GM21526 (cell line): ENCODE results near the gene DIS3L2.
"Not testable (repeated sequence)": the region's sequence is repeated elsewhere in the genome, so short reads cannot be mapped to it uniquely, and the experiment has no call there.

Source experiments
- ATAC-seq: cut with Tn5 transposase; IDR thresholded peaks from one replicate; pipeline ENCODE4 v1.9.1; 2021; ENCODE audit warnings: moderate library complexity; ENCODE audit not compliant: unreplicated experiment, low FRiP score

DIS3L2 gene

GRCh38 chr2:232376713-232377112 is 415.2 kb downstream of the DIS3L2 start:
- no peak for ATAC-seq

DNA sequence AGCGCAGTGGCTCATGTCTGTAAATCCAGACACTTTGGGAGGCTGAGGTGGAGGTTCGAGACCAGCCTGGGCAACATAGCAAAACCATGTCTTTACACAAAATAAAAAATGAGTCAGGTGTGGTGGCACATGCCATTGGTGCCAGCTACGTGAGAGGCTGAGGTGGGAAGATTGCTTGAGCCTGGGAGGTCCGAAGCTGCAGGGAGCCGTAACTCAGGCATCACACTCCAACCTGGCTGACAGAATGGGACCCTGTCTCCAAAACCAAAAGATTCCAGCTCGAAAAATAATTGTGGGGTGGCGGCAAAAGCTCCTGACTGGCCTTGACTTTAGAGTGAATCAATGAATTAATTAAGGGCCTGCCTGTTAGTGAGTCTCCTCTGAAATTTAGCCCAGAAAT is 415.8 kb downstream of the DIS3L2 start:
- no peak for ATAC-seq

DNA sequence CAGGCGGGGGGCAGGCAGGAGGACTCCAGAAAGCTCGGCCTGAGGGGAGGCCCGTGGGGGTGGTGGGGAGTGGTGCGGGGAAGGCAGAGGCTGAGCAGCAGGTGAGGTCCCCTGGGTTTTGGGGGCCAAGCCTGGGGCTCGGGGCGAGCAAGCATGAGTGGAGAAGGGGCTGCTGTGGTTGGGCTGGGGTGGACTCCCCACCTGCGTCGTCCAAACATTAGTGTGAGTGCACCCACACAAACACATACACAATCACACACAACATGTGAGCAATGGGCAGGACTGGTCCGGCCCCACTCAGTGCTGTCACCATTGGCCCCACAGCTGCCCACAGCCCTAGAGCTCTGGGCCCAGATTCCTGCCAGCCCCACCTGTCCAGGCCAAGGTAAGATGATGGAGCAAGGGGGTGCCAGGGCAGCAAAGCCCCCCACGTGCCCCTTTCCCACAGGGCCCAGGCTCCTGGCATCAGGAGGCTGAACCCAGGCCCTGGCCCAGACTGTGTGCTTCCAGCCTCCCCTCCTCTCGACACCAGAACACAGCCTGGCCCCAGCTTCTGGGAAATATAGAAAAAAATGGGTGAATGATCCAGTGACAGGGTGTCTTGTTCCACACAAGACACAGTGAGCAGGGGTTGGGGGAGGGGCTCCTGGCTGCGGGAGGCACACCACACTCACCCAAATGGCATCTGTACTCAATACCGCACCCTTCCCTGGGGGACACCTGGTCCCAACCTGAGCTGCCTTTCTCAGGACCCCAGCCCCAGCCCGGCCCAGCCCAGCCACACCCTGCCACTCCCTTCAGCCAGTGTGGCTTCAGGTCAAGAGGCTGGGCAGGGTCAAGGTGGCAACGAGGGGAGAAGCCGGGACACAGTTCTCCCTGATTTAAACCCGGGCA is 416.6 kb downstream of the DIS3L2 start:
- no peak for ATAC-seq

DNA sequence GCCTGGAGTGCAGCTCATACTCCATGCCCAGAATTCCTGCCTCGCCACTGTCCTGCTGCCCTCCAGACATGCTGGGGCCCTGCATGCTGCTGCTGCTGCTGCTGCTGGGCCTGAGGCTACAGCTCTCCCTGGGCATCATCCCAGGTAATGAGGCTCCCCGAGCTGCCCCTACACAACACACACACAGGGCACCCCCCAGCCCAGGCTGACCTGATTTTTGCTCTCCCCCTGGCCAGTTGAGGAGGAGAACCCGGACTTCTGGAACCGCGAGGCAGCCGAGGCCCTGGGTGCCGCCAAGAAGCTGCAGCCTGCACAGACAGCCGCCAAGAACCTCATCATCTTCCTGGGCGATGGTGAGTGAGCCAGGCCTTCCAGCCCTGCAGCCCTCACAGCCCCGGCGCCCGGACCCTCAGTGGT is 417.2 kb downstream of the DIS3L2 start, which contains the start of gene ALPP:
Gene ALPP, plus strand, starts transcription at position 17 of the 417 bp plus-strand sequence. Its CDS starts 52 bp downstream, at position 69.
- ATAC-seq: not testable (repeated sequence)

DNA sequence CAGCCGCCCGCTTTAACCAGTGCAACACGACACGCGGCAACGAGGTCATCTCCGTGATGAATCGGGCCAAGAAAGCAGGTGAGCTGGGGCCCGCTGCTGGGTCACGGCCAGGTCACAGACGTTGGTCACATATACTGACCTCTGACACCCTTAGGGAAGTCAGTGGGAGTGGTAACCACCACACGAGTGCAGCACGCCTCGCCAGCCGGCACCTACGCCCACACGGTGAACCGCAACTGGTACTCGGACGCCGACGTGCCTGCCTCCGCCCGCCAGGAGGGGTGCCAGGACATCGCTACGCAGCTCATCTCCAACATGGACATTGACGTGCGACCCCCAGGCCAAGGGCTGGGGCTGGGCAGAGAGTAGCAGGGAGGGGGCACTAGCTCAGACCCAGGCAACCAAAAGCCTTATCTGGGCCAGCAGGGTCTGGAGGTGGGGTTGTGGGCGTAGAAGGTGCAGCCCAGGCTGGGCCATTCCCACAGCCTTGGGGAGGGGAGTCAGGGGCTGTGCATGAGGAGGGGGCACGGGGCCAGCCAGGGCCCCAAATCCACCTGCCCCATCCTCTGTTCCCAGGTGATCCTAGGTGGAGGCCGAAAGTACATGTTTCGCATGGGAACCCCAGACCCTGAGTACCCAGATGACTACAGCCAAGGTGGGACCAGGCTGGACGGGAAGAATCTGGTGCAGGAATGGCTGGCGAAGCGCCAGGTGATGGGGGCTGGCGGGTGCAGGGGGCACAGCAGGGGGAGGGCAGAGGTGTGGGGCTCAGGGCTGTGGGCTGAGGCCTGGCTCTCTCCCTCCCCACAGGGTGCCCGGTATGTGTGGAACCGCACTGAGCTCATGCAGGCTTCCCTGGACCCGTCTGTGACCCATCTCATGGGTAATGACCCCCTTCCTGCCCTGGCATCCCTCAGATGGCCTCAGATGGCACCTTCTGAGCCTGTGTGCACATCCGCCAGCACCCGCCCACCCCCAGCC is 418.4 kb downstream of the DIS3L2 start:
- ATAC-seq: not testable (repeated sequence)

DNA sequence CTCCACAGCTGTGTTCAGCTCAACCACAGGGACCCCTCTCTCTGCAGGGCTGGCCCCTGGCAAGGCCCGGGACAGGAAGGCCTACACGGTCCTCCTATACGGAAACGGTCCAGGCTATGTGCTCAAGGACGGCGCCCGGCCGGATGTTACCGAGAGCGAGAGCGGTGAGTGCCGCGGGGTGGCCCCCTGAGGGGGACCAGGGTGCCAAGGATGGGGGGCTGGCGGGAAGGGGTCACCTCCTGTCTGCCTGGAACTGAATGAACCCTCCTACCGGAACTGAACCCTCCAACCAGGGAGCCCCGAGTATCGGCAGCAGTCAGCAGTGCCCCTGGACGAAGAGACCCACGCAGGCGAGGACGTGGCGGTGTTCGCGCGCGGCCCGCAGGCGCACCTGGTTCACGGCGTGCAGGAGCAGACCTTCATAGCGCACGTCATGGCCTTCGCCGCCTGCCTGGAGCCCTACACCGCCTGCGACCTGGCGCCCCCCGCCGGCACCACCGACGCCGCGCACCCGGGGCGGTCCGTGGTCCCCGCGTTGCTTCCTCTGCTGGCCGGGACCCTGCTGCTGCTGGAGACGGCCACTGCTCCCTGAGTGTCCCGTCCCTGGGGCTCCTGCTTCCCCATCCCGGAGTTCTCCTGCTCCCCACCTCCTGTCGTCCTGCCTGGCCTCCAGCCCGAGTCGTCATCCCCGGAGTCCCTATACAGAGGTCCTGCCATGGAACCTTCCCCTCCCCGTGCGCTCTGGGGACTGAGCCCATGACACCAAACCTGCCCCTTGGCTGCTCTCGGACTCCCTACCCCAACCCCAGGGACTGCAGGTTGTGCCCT is 419.9 kb downstream of the DIS3L2 start:
- ATAC-seq: not testable (repeated sequence)

DNA sequence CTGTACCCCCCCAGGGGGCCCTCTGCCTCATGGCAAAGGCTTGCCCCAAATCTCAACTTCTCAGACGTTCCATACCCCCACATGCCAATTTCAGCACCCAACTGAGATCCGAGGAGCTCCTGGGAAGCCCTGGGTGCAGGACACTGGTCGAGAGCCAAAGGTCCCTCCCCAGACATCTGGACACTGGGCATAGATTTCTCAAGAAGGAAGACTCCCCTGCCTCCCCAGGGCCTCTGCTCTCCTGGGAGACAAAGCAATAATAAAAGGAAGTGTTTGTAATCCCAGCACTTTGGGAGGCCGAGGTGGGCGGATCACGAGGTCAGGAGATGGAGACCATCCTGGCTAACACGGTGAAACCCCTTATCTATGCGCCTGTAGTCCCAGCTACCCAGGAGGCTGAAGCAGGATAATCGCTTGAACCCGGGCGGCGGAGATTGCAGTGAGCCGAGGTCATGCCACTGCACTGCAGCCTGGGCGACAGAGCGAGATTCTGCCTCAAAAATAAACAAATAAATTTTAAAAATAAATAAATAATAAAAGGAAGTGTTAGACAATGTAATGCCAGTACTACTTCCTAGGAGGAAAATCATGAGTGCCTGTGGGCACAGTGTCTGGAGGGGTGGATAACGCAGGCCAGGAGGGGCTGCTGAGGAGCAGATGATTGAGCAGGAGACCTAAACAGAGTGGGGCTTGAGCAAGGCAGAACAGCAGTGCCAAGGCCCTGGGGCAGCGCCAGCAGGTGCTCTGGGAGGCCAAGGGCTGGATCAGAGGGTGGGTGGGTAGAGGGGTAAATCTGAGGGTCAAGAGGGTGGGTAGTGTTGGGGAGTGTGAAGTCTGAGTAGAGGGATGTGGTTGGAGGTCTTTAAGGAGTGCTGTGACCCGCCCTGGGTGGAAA is 421.1 kb downstream of the DIS3L2 start:
- no peak for ATAC-seq

- no peak for ATAC-seq
Measured at GRCh38 chr2:232384466-232384865, 423.0 kb downstream of the DIS3L2 start.

DNA sequence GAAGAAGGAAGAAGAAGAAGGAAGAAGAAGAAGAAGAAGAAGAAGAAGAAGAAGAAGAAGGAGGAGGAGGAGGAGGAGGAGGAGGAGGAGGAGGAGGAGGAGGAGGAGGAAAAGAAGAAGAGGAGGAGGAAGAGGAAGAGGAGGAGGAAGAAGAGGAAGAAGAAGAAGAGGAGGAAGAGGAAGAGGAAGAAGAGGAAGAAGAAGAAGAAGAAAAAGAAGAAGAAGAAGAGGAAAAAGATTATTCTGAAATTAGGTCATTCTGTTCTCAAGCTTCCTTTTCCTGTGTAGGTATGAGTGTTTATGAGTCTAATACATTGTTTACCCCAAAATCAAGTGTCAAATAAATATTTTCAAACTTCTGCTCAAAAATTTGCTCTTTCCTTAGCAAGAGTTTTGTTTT is 423.5 kb downstream of the DIS3L2 start:
- ATAC-seq: not testable (repeated sequence)

DNA sequence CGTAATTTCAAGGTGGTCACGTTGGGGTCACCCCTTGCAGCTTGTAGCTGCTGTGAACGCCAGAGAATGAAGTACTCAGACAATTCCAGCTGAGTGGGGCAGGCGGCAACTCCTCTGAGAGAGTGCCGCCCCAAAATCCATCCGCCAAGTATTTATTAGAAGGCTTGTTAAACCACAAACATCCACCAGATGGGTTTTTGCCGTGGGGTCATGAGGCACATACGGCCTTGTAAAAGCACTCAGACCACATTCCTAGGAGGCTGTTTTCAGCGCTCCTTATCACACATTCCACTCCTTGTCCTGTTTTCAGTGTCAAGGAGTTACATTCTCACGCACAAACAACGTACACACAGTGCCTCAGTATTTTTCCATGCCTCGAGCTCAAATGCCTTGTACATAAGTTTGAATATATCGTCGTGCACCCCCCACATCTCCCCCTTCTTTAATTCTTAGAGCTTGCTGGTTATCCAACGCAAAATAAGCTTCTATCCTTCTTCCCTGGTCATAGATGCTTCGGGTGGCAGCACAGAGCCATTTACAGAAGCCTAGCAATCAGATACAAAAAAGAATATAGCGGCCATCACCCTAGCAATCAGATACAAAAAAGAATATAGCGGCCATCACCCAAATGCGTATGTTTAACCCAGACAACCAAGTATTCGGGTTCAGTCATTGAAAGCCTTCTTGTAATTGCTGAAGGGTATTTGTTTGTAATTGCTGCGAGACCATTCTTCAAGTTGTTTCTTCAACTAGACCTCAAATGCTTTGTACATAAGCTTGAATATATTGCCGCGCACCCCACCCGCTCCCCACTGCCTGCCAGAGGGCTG is 424.4 kb downstream of the DIS3L2 start:
- no peak for ATAC-seq

GRCh38 chr2:232386490-232386739 is 424.9 kb downstream of the DIS3L2 start:
- ATAC-seq: no peak
